SJCRH30 (cell line): ENCODE data around the gene TRH. TPM values are rescaled to one million over a fixed set of nuclear protein-coding genes. Genes with fewer than 3 reads are reported as not detected.
"Not testable (repeated sequence)": the region's sequence is repeated elsewhere in the genome, so short reads cannot be mapped to it uniquely, and the experiment has no call there.

ENCODE experiments used
- DNase-seq, 2 experiments: peaks; one replicate each; pipeline ENCODE4 v3.0.0-alpha.2; 2015 to 2020
- H3K27ac ChIP-seq: fragments of 250-450 bp; sonication (Bioruptor Pico); 2 replicates; pipeline ENCODE4 v1.5.1; 2020; ENCODE audit warnings: mild to moderate bottlenecking, moderate library complexity
- H3K27me3 ChIP-seq: fragments of 250-450 bp; sonication (Bioruptor Pico); 2 replicates; pipeline ENCODE4 v1.5.1; 2020; ENCODE audit warnings: mild to moderate bottlenecking, moderate library complexity
- H3K36me3 ChIP-seq: fragments of 250-450 bp; sonication (Bioruptor Pico); 2 replicates; pipeline ENCODE4 v1.5.1; 2020; ENCODE audit warnings: mild to moderate bottlenecking, moderate library complexity
- H3K4me1 ChIP-seq: fragments of 250-450 bp; sonication (Bioruptor Pico); 2 replicates; pipeline ENCODE4 v1.5.1; 2020; ENCODE audit warnings: mild to moderate bottlenecking, moderate library complexity
- H3K4me3 ChIP-seq: fragments of 250-450 bp; sonication (Bioruptor Pico); 2 replicates; pipeline ENCODE4 v1.5.1; 2020; ENCODE audit warnings: mild to moderate bottlenecking, moderate library complexity
- H3K9me3 ChIP-seq: fragments of 250-450 bp; sonication (Bioruptor Pico); replicated peaks from 2 replicates; pipeline ENCODE4 v1.5.1; 2020; ENCODE audit warnings: mild to moderate bottlenecking, moderate library complexity
- total RNA-seq: library from RNA; depleted of rRNA; stranded (reverse); fragments of >200 nt; shearing (Covaris generic); gene quantifications from 2 replicates; pipeline ENCODE4 v1.2.3, GENCODE V29; 2014

TRH gene
- total RNA-seq, 1 experiment from 2014 or later: not detected

GRCh38 chr3:129975705-129976048 lies 1.2 kb downstream of the TRH start:
- H3K36me3 ChIP-seq: no peaks in the 10 kb centered on the region
- H3K9me3 ChIP-seq: no peaks in the 10 kb centered on the region
- DNase-seq: no peak
- H3K27me3 ChIP-seq: no peaks in the 10 kb centered on the region
- H3K4me3 ChIP-seq: no peak overlapping the region
- H3K4me1 ChIP-seq: no peaks in the 10 kb centered on the region
- H3K27ac ChIP-seq: no peak overlapping the region

- DNase-seq: no peak
- H3K4me3 ChIP-seq: no peak overlapping the region
- no peaks in the 10 kb centered on the region for H3K4me1 ChIP-seq
- no peaks in the 10 kb centered on the region for H3K36me3 ChIP-seq
- no peak overlapping the region for H3K27ac ChIP-seq
- no peaks in the 10 kb centered on the region for H3K27me3 ChIP-seq
- no peaks in the 10 kb centered on the region for H3K9me3 ChIP-seq
Observed at GRCh38 chr3:129976286-129976685, 1.8 kb downstream of the TRH start.

- Histone ChIP-seq H3K4me1 (no peaks in the 10 kb centered on the region), H3K4me3 (no peak overlapping the region), H3K27ac (no peak overlapping the region), H3K36me3 (no peaks in the 10 kb centered on the region), H3K9me3 (no peaks in the 10 kb centered on the region), H3K27me3 (no peaks in the 10 kb centered on the region)
- DNase-seq: no peak
Observed at GRCh38 chr3:129978123-129978522, 3.6 kb downstream of the TRH start.

GRCh38 chr3:129979905-129980304 lies 5.4 kb downstream of the TRH start:
- no peak for DNase-seq
- Histone ChIP-seq H3K4me3 (no peak overlapping the region), H3K27ac (no peak overlapping the region), H3K9me3 (no peaks in the 10 kb centered on the region), H3K4me1 (no peaks in the 10 kb centered on the region), H3K27me3 (no peaks in the 10 kb centered on the region), H3K36me3 (no peaks in the 10 kb centered on the region)

GRCh38 chr3:129983561-129983960 lies 9.0 kb downstream of the TRH start:
- DNase-seq: no peak
- H3K27me3 ChIP-seq: no peaks in the 10 kb centered on the region
- no peaks in the 10 kb centered on the region for H3K4me1 ChIP-seq
- H3K27ac ChIP-seq: no peak overlapping the region
- H3K36me3 ChIP-seq: no peaks in the 10 kb centered on the region
- no peak overlapping the region for H3K4me3 ChIP-seq
- H3K9me3 ChIP-seq: no peaks in the 10 kb centered on the region

- Histone ChIP-seq H3K27ac (no peak overlapping the region), H3K4me3 (no peak overlapping the region), H3K27me3 (0 out of 2 replicates have a peak, but pooled peaks cover 3% of the 10 kb centered on the region), H3K4me1 (peaks cover 2% of the 10 kb centered on the region; the same call in 1 of the 2 replicates), H3K9me3 (no peaks in the 10 kb centered on the region), H3K36me3 (no peaks in the 10 kb centered on the region)
- peak in 1 of 2 experiments; percentile 27 for DNase-seq
Observed at GRCh38 chr3:129984125-129984524, 9.6 kb downstream of the TRH start.

GRCh38 chr3:129985113-129985512 lies 10.6 kb downstream of the TRH start:
- Histone ChIP-seq H3K9me3 (no peaks in the 10 kb centered on the region), H3K27ac (no peak overlapping the region), H3K4me1 (peaks cover 9% of the 10 kb centered on the region; the same call in 1 of the 2 replicates), H3K4me3 (no peak overlapping the region), H3K36me3 (no peaks in the 10 kb centered on the region), H3K27me3 (0 out of 2 replicates have a peak, but pooled peaks cover 4% of the 10 kb centered on the region)
- no peak for DNase-seq

- Histone ChIP-seq H3K36me3 (no peaks in the 10 kb centered on the region), H3K27ac (no peak overlapping the region), H3K4me3 (no peak overlapping the region), H3K27me3 (0 out of 2 replicates have a peak, but pooled peaks cover 4% of the 10 kb centered on the region), H3K9me3 (no peaks in the 10 kb centered on the region), H3K4me1 (peaks cover 9% of the 10 kb centered on the region; the same call in 1 of the 2 replicates)
- DNase-seq: no peak
Observed at GRCh38 chr3:129988429-129988828, 13.9 kb downstream of the TRH start.

- Histone ChIP-seq H3K4me1 (peaks cover 9% of the 10 kb centered on the region; the same call in 1 of the 2 replicates), H3K9me3 (no peaks in the 10 kb centered on the region), H3K36me3 (no peaks in the 10 kb centered on the region), H3K27ac (no peak overlapping the region), H3K4me3 (no peak overlapping the region), H3K27me3 (0 out of 2 replicates have a peak, but pooled peaks cover 4% of the 10 kb centered on the region)
- peak in 1 of 2 experiments; percentile 52 for DNase-seq
Observed at GRCh38 chr3:129989414-129989813, 14.9 kb downstream of the TRH start.

- no peak overlapping the region for H3K4me3 ChIP-seq
- DNase-seq: no peak
- no peaks in the 10 kb centered on the region for H3K36me3 ChIP-seq
- no peaks in the 10 kb centered on the region for H3K9me3 ChIP-seq
- 0 out of 2 replicates have a peak, but pooled peaks cover 4% of the 10 kb centered on the region for H3K27me3 ChIP-seq
- no peak overlapping the region for H3K27ac ChIP-seq
- peaks cover 9% of the 10 kb centered on the region; the same call in 1 of the 2 replicates for H3K4me1 ChIP-seq
Observed at GRCh38 chr3:129992781-129993180, 18.3 kb downstream of the TRH start.

GRCh38 chr3:129994883-129995559 lies 20.5 kb downstream of the TRH start:
- H3K4me1 ChIP-seq: no peaks in the 10 kb centered on the region
- no peaks in the 10 kb centered on the region for H3K27me3 ChIP-seq
- H3K9me3 ChIP-seq: no peaks in the 10 kb centered on the region
- H3K27ac ChIP-seq: no peak overlapping the region
- no peaks in the 10 kb centered on the region for H3K36me3 ChIP-seq
- no peak overlapping the region for H3K4me3 ChIP-seq
- peak; percentile 24 to 60 for DNase-seq

- no peak for DNase-seq
- Histone ChIP-seq H3K9me3 (no peaks in the 10 kb centered on the region), H3K36me3 (no peaks in the 10 kb centered on the region), H3K4me3 (no peak overlapping the region), H3K4me1 (no peaks in the 10 kb centered on the region), H3K27ac (no peak overlapping the region), H3K27me3 (no peaks in the 10 kb centered on the region)
Observed at GRCh38 chr3:129996073-129996472, 21.6 kb downstream of the TRH start.

GRCh38 chr3:129999176-129999575 lies 24.7 kb downstream of the TRH start:
- not testable (repeated sequence) for H3K4me3 ChIP-seq, H3K4me1 ChIP-seq, H3K9me3 ChIP-seq, H3K36me3 ChIP-seq, H3K27me3 ChIP-seq, H3K27ac ChIP-seq, DNase-seq

- not testable (repeated sequence) for H3K36me3 ChIP-seq, H3K4me1 ChIP-seq, H3K9me3 ChIP-seq, H3K27ac ChIP-seq, H3K27me3 ChIP-seq
- peak; percentile 51 to 56 for DNase-seq
- peak overlapping the region; percentile 65 for H3K4me3 ChIP-seq
Observed at GRCh38 chr3:130002666-130003598, 28.4 kb downstream of the TRH start.

GRCh38 chr3:130010556-130010955 lies 36.0 kb downstream of the TRH start:
- DNase-seq: no peak
- no peaks in the 10 kb centered on the region for H3K27me3 ChIP-seq
- no peaks in the 10 kb centered on the region for H3K36me3 ChIP-seq
- no peak overlapping the region for H3K27ac ChIP-seq
- no peaks in the 10 kb centered on the region; the same call in 1 of the 2 replicates for H3K4me1 ChIP-seq
- no peaks in the 10 kb centered on the region for H3K9me3 ChIP-seq
- no peak overlapping the region for H3K4me3 ChIP-seq
